ENCODE measurements around the gene VASN.
A peak's percentile ranks its signal among the peaks of the same experiment; 100 is the strongest.
"Not testable (repeated sequence)": the region's sequence is repeated elsewhere in the genome, so short reads cannot be mapped to it uniquely, and the experiment has no call there.

Gene VASN

GRCh38 chr16:4371357-4372000, at the start of gene VASN:
Gene VASN (plus strand): TSS chr16:4371848. CDS start chr16:4380878, 9,030 bp downstream.
- no peak for DNase-seq

DNA sequence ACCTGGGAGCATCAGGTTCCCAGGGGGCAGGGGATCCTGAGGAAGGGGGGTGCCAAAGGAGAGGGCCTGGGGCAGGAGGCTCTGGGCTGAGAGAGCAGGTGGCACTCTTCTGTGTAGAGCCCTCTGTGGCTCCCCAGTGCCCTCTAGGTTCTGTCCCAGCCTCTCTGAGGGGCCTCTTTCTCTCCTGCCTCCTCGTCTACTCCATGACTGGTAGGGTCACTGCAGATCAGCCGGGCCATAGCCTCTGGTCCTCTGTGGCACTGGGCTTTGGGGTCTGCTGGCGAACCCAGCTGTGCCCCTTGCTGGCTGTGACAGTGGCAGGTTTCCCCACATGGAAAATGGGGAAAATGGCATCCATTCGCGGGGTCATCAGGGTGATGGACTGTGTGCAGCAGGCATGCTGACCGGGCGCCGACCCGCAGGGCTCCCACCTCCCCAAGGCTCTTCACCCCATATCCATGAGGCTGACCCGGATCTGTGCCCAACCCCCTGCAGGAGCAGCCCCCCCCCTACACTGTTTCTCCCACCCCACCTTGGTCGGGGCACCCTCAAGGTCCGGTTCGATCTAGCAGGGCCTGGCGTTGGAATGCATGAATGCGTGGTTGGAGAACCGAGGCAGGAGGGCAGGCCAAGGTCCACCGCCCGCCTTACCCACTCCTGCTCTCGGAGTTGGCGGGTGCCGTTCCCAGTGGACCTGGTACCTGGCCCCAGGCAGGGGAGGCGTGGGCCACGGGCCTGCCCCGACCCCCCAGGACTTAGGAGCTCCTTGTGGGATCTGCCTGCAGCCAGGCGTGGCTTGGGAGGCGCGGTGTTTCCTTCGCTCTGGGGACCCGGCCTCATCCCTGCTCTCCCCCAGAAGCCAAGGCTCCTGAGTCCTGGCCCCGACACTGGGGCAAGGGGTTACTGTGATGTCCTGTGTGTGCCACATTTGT, 49.3 kb upstream of the VASN start:
- DNase-seq, result no peak

DNA sequence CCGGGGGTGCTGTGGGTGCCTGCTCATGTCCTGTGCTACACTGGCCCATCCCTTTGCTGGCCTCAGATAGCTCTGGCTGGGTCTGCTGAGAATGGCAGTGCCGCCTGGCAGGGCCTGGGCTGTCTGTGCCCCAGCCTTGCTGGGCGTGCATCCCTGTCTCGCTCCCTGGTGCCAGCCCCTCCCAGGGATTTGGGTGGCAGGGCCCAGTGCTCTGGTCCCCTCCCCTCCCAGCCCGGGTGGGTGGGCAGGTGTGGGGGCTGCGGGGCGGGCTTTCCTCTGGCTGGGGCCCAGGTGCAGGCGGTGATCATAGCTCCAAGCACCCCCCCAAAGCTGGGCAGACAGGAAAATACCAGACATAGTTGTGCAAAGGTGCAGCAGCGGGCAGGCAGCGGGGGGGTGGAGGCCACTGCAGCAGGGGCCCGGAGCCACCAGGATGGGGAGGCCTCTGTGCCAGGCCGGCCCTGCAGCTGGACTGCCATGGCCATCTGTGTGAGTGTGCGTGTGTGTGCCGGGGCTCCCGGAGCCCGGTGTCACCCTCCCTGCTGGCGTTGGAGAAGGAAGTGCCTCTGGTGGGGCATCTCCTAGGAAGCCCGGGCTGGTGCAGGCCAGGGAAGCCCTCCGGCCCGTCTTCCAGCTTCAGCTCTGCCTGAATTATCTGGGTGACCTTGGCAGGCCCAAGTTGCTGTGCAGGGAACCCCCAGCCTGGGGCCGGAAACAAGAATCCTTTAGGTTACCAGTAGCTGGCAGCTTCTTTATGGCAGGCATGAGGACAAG, 48.4 kb upstream of the VASN start:
- DNase-seq, result no peak

- DNase-seq, result no peak
Measured at GRCh38 chr16:4323845-4324488, 47.7 kb upstream of the VASN start.

GRCh38 chr16:4324492-4325252, 47.0 kb upstream of the VASN start:
- no peak for DNase-seq

- DNase-seq, result no peak
Measured at GRCh38 chr16:4325253-4325758, 46.3 kb upstream of the VASN start.

DNA sequence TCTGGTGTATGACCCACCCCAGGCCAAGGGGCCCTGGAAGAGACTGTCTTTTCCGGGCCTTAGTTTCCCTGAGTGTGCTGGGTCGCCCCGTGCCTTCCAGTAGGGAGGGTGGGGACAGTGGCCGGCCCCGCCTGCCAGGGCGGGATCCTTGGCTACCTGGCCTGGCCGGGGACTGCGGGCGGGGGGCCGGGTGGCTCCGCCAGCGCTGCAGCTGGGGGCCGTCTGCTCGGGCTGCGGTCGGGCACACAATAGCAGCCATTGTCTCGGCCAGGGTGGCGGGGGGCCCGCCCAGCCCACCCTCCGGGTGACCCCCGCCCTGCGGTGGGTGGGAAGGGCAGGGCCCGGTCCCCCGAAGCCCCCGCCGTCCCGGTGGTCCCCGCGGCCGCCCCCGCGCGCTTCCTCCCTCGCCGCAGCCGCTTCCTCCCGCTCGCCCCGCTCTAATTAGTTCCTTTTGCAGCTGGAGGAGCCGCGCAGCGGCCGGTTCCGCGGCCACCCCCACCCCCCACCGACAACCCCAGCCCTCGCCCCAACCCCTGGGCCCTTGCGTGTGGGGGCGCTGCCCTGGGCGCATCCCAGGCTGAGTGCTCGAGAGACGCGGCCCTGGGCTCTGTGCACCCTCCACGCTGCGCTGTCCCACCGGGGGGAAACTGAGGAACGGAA, 44.1 kb upstream of the VASN start:
- no peak for DNase-seq

- DNase-seq, result no peak
Measured at GRCh38 chr16:4328046-4328781, 43.4 kb upstream of the VASN start.

DNA sequence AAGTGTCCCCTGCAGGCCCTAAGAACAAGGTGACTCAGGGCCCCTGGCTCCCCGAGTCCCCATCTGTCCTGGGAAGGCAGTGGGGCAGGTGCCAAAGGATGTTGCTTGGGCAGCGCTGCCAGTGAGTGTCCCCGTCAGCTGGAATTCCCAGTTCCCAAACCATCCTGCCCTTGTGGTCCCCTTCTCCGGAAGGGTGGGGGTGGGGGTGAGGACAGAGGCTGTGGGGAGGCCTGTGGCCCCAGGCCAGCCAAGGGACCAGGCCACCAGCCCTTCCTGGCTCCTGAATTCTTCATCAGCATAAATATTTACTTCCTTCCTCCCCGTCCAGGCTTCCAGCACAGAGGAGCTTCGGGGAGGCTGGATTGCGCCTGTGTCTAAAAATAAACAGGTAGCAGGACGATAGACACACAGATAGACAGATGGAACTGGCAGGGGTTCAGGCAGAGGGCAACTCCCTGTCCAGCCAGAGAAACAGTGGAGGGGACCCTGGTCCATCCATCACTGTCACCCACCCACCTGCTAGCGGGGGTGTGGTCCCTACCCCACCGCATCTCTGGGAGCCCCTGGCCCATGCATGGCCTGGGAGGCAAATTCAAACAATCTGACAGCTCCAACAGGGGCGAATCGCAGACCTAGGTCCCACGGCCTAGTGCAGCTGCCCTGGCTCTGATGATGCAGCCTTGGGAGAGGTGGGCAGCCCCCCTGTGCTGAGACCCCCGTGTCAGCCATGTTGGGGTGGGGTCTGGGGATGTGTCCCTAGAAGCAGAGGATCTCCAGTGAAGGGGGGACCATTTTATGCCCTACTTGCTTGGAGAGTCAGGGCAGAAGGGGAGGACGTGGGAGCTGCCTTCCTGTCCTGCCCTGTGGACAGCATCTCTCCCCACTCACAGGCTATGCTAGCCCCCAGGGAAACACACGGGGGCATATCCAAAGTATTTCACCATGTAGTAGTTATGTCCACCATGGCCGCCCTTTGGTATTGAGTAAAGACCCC, 42.6 kb upstream of the VASN start:
- DNase-seq, result no peak

DNA sequence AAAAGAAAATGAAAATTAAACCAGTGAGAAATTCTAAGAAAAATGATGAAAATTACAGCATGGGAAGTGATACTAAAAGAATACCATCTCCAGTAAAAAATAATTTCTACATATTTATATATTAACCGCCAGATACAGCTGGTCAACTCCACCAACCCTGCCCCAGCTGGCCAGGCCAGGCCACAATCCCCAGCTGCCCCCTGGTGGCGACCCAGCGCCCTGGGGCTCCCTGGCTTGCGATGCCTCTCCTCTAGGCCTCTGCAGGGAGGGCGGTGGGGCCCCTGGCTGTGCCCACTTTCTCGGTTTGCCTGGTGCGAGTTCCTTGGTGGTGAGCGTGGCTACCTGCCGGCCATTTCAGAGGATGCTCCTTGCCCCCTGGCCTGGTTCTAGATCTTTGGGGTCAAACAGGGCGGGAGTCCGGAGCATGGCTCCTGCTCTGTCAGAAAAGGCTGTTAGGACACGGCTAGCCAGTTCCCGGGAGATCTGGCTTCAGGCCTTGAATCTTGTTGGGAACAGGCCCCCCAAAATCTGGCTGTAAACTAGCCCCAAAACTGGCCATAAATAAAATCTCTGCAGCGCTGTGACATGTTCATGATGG, 41.3 kb upstream of the VASN start:
- DNase-seq, result peak in 1 of 2 experiments; percentile 30

DNA sequence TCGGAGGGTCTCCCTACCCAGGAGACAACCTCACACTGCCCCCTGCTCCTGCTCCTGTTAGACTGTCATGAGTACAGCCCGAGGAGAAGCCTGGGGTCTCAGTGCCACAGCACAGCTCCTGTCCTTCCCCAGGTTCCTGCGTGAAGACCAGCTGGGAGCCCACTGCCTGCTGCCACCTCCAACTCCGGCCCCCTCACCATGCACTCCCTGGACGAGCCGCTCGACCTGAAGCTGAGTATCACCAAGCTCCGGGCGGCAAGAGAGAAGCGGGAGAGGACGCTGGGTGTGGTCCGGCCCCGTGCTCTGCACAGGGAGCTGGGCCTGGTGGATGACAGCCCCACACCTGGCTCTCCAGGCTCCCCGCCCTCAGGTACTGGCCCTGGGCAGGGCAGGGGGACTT, 39.6 kb upstream of the VASN start:
- DNase-seq, result no peak

DNA sequence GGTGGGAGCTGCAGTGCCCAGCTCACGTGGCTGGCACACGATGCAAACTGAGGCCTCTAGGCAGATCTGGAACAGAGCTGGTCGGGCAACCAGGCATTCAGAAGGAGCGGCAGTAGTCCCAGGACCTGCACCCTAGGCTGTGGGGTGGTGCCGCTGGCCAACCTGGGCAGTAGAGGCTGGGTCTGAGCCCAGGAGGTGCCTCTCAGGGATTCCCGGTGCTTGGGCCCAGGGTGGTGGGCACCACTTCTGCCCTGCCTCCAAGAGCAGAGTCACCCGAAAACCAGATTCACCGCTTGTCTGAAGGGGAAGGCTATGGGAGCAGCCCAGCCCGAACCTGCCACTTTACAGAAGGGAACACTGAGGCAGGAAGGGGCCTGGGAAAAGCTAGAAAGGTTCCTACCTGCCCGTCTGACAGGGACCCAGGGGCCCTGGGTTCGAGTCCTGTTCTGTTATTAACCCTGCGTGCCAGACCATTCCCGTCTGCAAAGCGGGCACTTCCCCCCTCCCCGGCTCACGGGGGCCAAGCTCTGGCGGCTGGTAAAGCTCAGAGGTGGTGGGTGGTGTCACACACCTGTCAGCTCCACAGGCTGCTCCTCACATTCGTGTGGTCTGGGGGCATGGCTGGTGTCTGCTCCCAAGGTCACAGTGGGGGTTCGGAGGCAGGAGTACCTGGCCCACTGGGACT, 38.9 kb upstream of the VASN start:
- no peak for DNase-seq

GRCh38 chr16:4333308-4333638, 38.4 kb upstream of the VASN start:
- no peak for DNase-seq

DNA sequence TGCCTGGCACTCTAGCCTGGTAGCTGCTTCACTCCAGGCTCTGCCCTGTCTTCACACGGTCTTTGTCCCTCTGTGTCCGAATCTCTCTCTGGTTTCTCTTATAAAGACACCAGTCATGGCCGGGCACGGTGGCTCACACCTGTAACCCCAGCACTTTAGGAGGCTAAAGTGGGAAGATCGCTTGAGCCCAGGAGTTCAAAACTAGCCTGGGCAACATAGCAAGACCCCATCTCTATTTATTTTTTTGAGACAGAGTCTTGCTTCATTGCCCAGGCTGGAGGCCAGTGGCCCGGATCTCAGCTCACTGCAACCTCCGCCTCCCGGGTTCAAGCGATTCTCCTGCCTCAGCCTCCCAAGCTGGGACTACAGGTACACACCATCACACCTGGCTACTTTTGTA, 37.9 kb upstream of the VASN start:
- DNase-seq, result not testable (repeated sequence)

GRCh38 chr16:4334724-4335495, 36.7 kb upstream of the VASN start:
- no peak for DNase-seq

DNA sequence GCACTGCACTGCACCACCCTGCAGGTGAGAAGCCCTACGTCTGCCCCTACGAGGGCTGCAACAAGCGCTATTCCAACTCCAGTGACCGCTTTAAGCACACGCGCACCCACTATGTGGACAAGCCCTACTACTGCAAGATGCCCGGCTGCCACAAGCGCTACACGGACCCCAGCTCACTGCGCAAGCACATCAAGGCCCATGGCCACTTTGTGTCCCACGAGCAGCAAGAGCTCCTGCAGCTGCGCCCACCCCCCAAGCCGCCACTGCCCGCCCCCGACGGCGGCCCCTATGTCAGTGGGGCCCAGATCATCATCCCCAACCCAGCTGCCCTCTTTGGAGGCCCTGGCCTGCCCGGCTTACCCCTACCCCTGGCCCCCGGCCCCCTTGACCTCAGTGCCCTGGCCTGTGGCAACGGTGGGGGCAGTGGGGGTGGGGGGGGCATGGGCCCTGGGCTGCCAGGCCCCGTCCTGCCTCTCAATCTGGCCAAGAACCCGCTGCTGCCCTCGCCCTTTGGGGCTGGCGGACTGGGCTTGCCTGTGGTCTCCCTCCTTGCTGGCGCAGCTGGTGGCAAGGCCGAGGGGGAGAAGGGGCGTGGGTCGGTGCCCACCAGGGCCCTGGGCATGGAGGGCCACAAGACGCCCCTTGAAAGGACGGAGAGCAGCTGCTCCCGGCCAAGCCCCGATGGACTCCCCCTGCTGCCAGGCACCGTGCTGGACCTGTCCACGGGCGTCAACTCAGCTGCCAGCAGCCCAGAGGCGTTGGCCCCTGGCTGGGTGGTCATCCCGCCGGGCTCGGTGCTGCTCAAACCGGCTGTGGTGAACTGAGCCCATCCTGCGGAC, 34.7 kb upstream of the VASN start:
- no peak for DNase-seq
